ENCODE results near the gene INSM2. TPM values are rescaled to one million over a fixed set of nuclear protein-coding genes. Genes with fewer than 3 reads are reported as not detected.

Gene INSM2
- total and polyA plus RNA-seq, 2 of the 4 experiments (the other 2 are of a cell fraction), result not detected

DNA sequence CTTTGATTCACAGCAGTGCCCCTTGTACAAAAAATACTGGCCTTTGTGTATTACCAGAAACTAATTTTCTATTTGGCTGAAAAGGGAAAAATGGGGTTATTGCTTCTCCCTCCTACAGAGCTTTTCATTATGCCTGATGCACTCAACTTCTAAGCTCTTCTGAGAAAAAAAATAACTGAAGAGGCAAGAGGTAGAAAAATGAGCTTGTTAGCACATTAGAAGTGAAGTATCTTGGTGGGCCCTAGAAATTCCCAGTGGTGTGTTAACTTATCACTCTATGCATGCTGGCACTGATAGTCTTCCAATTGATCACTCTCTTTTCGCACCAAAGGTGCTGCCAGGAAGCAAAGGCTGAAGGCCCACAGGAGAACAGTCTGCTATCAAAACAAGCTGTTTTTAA, 17.1 kb downstream of the INSM2 start:
- WGBS, 2 experiments (ENCODE audit: extremely low coverage in 2 of 2, insufficient read length in 1 of 2), result no CpG with 5 or more reads among the region's 1 CpG
- Histone ChIP-seq H3K14ac (replicated peaks; ENCODE audit: low read depth, low read length) (no peak overlapping the region), H2BK20ac (ENCODE audit: low read depth, low read length) (no peak overlapping the region), H2BK15ac (ENCODE audit: low read depth, low read length) (no peak overlapping the region), H3K9me3 (ENCODE audit: control insufficient read depth, insufficient read depth, low read length) (no peaks in the 10 kb centered on the region), H3K9ac (ENCODE audit: low read depth, low read length) (no peak overlapping the region), H3K27me3 (ENCODE audit: control insufficient read depth, insufficient read depth, low read length) (no peaks in the 10 kb centered on the region), H3K27ac (ENCODE audit: insufficient read depth, low read length) (no peak overlapping the region), H3K4me3 (ENCODE audit: insufficient read depth, low read depth, low read length) (no peak overlapping the region), H4K91ac (ENCODE audit: insufficient read depth, low read depth, low read length) (no peak overlapping the region), H3K4ac (ENCODE audit: low read depth, low read length) (no peak overlapping the region), H3K36me3 (ENCODE audit: control insufficient read depth, insufficient read depth, low read length) (no peaks in the 10 kb centered on the region), H3K4me2 (ENCODE audit: low read depth, low read length) (no peak overlapping the region), H2BK5ac (ENCODE audit: low read depth, low read length, poor library complexity, severe bottlenecking) (no peak overlapping the region), H3K4me1 (ENCODE audit: control insufficient read depth, insufficient read depth, low read length) (no peaks in the 10 kb centered on the region), H3K23ac (ENCODE audit: low read depth, low read length) (no peak overlapping the region), H2AK5ac (ENCODE audit: low read depth, low read length) (no peak overlapping the region), H4K20me1 (ENCODE audit: insufficient read depth, low read length) (no peaks in the 10 kb centered on the region), H2AK9ac (replicated peaks; ENCODE audit: low read depth, low read length, poor library complexity) (no peak overlapping the region), H3K79me1 (ENCODE audit: low read depth in 1 of 2, low read length in 2 of 2) (no peaks in the 10 kb centered on the region), H4K5ac (ENCODE audit: low read depth, low read length) (no peak overlapping the region), H2AFZ (replicated peaks; ENCODE audit: low read length, poor library complexity) (no peak overlapping the region), H2BK120ac (ENCODE audit: low read depth, low read length) (no peak overlapping the region), H3K56ac (ENCODE audit: extremely low read depth, insufficient read depth, low read length) (no peak overlapping the region), H3K18ac (ENCODE audit: low read depth, low read length) (no peak overlapping the region), H3K9me1 (ENCODE audit: insufficient read depth, low read length) (no peaks in the 10 kb centered on the region), H4K8ac (ENCODE audit: low read depth in 2 of 2, low read length in 2 of 2) (no peak overlapping the region)
- no peak for TF ChIP-seq NFE2L2 (IDR thresholded peaks at IDR 0.05; ENCODE audit: low read depth, low read length)
- TF ChIP-seq SMC3 (IDR thresholded peaks at IDR 0.05; ENCODE audit: low read depth, low read length), result no peak
- TF ChIP-seq, protein P1, sequence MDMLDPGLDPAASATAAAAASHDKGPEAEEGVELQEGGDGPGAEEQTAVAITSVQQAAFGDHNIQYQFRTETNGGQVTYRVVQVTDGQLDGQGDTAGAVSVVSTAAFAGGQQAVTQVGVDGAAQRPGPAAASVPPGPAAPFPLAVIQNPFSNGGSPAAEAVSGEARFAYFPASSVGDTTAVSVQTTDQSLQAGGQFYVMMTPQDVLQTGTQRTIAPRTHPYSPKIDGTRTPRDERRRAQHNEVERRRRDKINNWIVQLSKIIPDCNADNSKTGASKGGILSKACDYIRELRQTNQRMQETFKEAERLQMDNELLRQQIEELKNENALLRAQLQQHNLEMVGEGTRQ (IDR thresholded peaks at IDR 0.05; ENCODE audit: low read depth, low read length), result no peak
- TF ChIP-seq, protein P2, sequence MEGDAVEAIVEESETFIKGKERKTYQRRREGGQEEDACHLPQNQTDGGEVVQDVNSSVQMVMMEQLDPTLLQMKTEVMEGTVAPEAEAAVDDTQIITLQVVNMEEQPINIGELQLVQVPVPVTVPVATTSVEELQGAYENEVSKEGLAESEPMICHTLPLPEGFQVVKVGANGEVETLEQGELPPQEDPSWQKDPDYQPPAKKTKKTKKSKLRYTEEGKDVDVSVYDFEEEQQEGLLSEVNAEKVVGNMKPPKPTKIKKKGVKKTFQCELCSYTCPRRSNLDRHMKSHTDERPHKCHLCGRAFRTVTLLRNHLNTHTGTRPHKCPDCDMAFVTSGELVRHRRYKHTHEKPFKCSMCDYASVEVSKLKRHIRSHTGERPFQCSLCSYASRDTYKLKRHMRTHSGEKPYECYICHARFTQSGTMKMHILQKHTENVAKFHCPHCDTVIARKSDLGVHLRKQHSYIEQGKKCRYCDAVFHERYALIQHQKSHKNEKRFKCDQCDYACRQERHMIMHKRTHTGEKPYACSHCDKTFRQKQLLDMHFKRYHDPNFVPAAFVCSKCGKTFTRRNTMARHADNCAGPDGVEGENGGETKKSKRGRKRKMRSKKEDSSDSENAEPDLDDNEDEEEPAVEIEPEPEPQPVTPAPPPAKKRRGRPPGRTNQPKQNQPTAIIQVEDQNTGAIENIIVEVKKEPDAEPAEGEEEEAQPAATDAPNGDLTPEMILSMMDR (conservative IDR thresholded peaks at IDR 0.05; ENCODE audit: low read depth, low read length), result no peak
- no peak for TF ChIP-seq CEBPB (IDR thresholded peaks at IDR 0.05; ENCODE audit: low read depth, low read length)
- TF ChIP-seq, protein P3, sequence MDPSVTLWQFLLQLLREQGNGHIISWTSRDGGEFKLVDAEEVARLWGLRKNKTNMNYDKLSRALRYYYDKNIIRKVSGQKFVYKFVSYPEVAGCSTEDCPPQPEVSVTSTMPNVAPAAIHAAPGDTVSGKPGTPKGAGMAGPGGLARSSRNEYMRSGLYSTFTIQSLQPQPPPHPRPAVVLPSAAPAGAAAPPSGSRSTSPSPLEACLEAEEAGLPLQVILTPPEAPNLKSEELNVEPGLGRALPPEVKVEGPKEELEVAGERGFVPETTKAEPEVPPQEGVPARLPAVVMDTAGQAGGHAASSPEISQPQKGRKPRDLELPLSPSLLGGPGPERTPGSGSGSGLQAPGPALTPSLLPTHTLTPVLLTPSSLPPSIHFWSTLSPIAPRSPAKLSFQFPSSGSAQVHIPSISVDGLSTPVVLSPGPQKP (IDR thresholded peaks at IDR 0.05; ENCODE audit: borderline replicate concordance, low read depth, low read length), result no peak
- TF ChIP-seq RFX5 (IDR thresholded peaks at IDR 0.05; ENCODE audit: low read depth, low read length), result no peak
- no peak for TF ChIP-seq POLR2A (IDR thresholded peaks at IDR 0.05; ENCODE audit: low read depth, low read length)
- no peak for TF ChIP-seq FOS (IDR thresholded peaks at IDR 0.05; ENCODE audit: low read depth, low read length)
- TF ChIP-seq CHD1 (IDR thresholded peaks at IDR 0.05; ENCODE audit: low read depth, low read length), result no peak
- no peak for TF ChIP-seq MXI1 (IDR thresholded peaks at IDR 0.05; ENCODE audit: borderline replicate concordance, low read depth, low read length)
- no peak for TF ChIP-seq RCOR1 (IDR thresholded peaks at IDR 0.05; ENCODE audit: insufficient replicate concordance, low read length)
- TF ChIP-seq BHLHE40 (IDR thresholded peaks at IDR 0.05; ENCODE audit: low read depth, low read length), result no peak
- DNase-seq, result no peak
- dilution Hi-C loops (cut with HindIII; ENCODE audit: low sequenced_read_pairs, unreplicated experiment), result no loop called here
- BruUV-seq (replicated peaks), result no TSS peak
- ChIA-PET POLR2A (ENCODE audit: unreplicated experiment) (no interaction called here), CTCF (no interaction called here)
- intact Hi-C loops (cut with micrococcal nuclease), result no loop called here
- no peak for ATAC-seq (ENCODE audit: low read depth)
- in situ Hi-C loops (cut with MboI; ENCODE audit: low sequenced_read_pairs), result no loop called here
